ENCODE data around the gene LDLR. TPM values are rescaled to one million over a fixed set of nuclear protein-coding genes. Genes with fewer than 3 reads are reported as not detected.

LDLR gene
- polyA plus RNA-seq, 2 of the 4 experiments (the other 2 are of a cell fraction): 29.2 to 55.8 TPM

DNA sequence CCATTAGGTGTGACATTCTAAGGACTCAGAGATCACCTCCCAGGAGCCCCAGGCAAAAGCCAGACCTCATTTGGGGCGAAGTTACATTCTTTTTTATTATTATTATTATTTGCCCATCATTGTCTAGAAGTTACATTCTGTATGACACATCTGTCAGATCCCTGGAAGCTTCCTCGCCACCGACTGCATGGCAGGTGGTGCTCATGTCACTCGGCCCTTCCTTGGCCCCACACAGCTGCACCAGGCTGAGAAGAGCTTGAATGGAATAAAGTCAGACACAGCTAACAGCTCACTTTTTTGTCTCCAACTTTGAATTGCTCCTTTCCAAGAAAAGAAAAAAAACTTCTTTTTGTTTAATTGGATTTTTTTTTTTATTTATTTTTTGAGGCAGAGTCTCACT, 41.4 kb upstream of the LDLR start:
- no peak overlapping the region for H3K4me2 ChIP-seq
- H3K27ac ChIP-seq: no peak overlapping the region
- ChIA-PET CTCF (interaction anchor here (0.6 to 1.6 kb wide), 3 partner anchors 12 to 449 kb away, joined by 3 to 8 read pairs (median 4); no protein-coding TSS in a partner anchor), POLR2A (no interaction called here)
- no peak for TF ChIP-seq ZSCAN20 (CRISPR knock-in tag; IDR thresholded peaks at IDR 0.05)
- H3K9me3 ChIP-seq: no peaks in the 10 kb centered on the region
- DNase-seq (ENCODE audit: low read depth in 1 of 2, low spot score in 1 of 2) (no peak), FAIRE-seq (no peak), ATAC-seq (no peak)
- peaks cover 7% of the 10 kb centered on the region; the same call in 2 of the 3 replicates for H3K4me1 ChIP-seq
- no peak overlapping the region for H3K4me3 ChIP-seq
- 96% methylated on average over 4 of the region's 4 CpGs for WGBS (ENCODE audit: missing lambda C conversion rate)

DNA sequence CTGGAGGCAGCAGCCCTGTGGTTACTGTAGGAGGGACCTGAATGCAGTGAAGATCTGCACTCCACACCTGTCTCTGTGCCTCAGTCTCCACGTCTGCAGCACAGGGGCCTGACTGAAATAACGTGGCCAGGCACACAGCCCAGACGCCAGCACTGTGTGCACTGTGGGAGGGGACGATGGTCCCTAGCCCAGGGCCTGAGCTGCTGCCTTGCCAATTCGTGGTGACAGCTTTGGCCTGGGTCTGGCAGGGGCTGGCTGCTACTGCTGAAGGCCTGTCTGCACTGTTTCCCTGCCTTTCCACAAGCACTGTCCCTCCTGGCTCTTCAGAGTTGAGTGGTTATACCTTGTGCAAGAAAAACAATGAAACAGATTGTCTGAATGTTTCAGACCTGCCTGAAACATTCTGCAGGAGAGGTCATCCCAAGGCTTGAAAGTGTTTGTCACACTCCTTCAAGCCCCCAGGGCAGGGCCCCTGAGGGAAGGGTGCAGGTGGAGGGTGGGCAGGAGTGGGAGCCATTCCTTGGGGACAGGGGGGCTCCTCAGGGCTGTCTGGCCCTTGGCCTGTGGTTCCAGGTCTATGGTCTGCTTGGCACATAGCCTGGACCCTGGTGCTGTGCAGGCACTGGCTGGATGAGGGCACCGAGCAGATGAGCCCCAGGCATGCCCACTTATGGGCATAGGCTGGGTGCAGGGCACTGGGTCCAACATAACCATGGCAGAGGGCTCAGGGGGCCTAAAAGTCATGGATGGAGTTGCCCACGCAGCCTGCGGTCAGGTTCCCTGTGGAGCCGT, 38.7 kb upstream of the LDLR start:
- ChIA-PET CTCF (interaction anchor here (1.0 to 1.2 kb wide), 2 partner anchors 12 to 15 kb away, joined by 3 read pairs; no protein-coding TSS in a partner anchor), POLR2A (no interaction called here)
- WGBS (ENCODE audit: missing lambda C conversion rate): 92% methylated on average over 3 of the region's 9 CpGs
- no peak for DNase-seq (ENCODE audit: low read depth in 1 of 2, low spot score in 1 of 2)
- peaks cover 14% of the 10 kb centered on the region; the same call in 2 of the 3 replicates for H3K4me1 ChIP-seq
- H3K4me2 ChIP-seq: no peak overlapping the region
- TF ChIP-seq POLR2A (IDR thresholded peaks at IDR 0.05; ENCODE audit: low read length): no peak
- TF ChIP-seq, protein P1, sequence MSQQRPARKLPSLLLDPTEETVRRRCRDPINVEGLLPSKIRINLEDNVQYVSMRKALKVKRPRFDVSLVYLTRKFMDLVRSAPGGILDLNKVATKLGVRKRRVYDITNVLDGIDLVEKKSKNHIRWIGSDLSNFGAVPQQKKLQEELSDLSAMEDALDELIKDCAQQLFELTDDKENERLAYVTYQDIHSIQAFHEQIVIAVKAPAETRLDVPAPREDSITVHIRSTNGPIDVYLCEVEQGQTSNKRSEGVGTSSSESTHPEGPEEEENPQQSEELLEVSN (IDR thresholded peaks at IDR 0.05; ENCODE audit: borderline replicate concordance, low read depth): no peak
- TF ChIP-seq, protein P2, sequence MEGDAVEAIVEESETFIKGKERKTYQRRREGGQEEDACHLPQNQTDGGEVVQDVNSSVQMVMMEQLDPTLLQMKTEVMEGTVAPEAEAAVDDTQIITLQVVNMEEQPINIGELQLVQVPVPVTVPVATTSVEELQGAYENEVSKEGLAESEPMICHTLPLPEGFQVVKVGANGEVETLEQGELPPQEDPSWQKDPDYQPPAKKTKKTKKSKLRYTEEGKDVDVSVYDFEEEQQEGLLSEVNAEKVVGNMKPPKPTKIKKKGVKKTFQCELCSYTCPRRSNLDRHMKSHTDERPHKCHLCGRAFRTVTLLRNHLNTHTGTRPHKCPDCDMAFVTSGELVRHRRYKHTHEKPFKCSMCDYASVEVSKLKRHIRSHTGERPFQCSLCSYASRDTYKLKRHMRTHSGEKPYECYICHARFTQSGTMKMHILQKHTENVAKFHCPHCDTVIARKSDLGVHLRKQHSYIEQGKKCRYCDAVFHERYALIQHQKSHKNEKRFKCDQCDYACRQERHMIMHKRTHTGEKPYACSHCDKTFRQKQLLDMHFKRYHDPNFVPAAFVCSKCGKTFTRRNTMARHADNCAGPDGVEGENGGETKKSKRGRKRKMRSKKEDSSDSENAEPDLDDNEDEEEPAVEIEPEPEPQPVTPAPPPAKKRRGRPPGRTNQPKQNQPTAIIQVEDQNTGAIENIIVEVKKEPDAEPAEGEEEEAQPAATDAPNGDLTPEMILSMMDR (IDR thresholded peaks at IDR 0.05): no peak
- no peaks in the 10 kb centered on the region for H3K9me3 ChIP-seq
- no peak for FAIRE-seq
- H3K4me3 ChIP-seq: no peak overlapping the region
- ATAC-seq: no peak
- no peak overlapping the region for H3K27ac ChIP-seq

DNA sequence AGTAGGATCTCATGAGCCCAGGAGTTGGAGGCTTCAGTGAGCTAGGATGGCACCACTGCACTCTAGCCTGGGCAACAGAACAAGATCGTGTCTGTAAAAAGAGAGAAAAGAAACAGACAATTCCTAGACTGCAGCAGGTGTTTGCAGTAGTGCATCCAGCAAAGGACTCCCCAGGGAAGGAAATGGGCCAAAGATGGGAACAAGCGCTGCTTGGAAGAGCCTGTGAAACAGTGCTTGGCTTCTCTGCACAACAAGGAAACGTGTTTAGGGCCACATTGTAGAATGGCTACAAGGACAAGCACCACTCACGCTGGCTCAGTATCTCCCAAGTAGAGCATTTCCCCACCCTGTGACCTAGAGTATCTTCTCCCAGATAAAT, 35.5 kb upstream of the LDLR start:
- H3K27ac ChIP-seq: no peak overlapping the region
- H3K9me3 ChIP-seq: no peaks in the 10 kb centered on the region
- WGBS (ENCODE audit: missing lambda C conversion rate): 87% methylated on average over 4 of the region's 4 CpGs
- peaks cover 14% of the 10 kb centered on the region; the same call in 2 of the 3 replicates for H3K4me1 ChIP-seq
- no peak overlapping the region for H3K4me2 ChIP-seq
- DNase-seq (ENCODE audit: low read depth in 1 of 2, low spot score in 1 of 2) (no peak), FAIRE-seq (no peak), ATAC-seq (peak in 1 of 2 experiments; percentile 9; a peak in 1 of 6 replicates)
- no peak overlapping the region for H3K4me3 ChIP-seq
- POLR2A ChIA-PET: no interaction called here
- CTCF ChIA-PET: interaction anchor here (0.7 to 3.8 kb wide), 3 partner anchors 18 to 72 kb away, joined by 3 to 14 read pairs (median 3); no protein-coding TSS in a partner anchor
- TF ChIP-seq CBX8 (IDR thresholded peaks at IDR 0.05) (no peak), RARB (CRISPR knock-in tag; IDR thresholded peaks at IDR 0.05) (no peak), RNF2 (IDR thresholded peaks at IDR 0.05; ENCODE audit: borderline replicate concordance, low read depth) (no peak), RCOR1 (IDR thresholded peaks at IDR 0.05; ENCODE audit: low read depth, low read length) (no peak), POLR2A (IDR thresholded peaks at IDR 0.05; ENCODE audit: low read length) (no peak), CHD2 (IDR thresholded peaks at IDR 0.05; ENCODE audit: low read length, partially characterized antibody) (no peak), HOXB5 (CRISPR knock-in tag; IDR thresholded peaks at IDR 0.05) (no peak)
- TF ChIP-seq, protein P3, sequence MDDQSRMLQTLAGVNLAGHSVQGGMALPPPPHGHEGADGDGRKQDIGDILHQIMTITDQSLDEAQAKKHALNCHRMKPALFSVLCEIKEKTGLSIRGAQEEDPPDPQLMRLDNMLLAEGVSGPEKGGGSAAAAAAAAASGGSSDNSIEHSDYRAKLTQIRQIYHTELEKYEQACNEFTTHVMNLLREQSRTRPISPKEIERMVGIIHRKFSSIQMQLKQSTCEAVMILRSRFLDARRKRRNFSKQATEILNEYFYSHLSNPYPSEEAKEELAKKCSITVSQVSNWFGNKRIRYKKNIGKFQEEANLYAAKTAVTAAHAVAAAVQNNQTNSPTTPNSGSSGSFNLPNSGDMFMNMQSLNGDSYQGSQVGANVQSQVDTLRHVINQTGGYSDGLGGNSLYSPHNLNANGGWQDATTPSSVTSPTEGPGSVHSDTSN (IDR thresholded peaks at IDR 0.05): no peak

DNA sequence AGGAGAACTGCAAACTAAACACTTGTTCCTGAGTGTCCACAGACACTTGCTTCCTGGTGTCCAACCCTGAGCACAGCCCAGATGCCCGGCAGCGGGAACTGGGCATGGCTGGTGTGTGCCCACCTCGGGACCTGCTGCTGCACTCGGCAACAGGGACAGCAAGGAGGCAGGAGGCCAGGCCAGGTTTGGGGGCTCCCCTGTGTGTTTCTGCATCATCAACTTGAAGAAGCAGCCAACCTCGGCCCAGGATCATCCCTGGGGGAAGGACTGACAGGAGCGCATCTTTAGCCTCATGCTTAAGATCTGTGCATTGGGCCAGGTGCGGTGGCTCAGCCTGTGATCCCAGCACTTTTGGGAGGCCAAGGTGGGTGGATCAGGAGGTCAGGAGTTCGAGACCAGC, 35.1 kb upstream of the LDLR start:
- Histone ChIP-seq H3K4me3 (no peak overlapping the region), H3K4me2 (no peak overlapping the region), H3K9me3 (no peaks in the 10 kb centered on the region), H3K27ac (no peak overlapping the region), H3K4me1 (peaks cover 14% of the 10 kb centered on the region; the same call in 2 of the 3 replicates)
- FAIRE-seq (no peak), DNase-seq (ENCODE audit: low read depth in 1 of 2, low spot score in 1 of 2) (no peak), ATAC-seq (no peak)
- no peak for TF ChIP-seq TFCP2L1 (CRISPR knock-in tag; IDR thresholded peaks at IDR 0.05)
- no peak for TF ChIP-seq HOXB5 (CRISPR knock-in tag; IDR thresholded peaks at IDR 0.05)
- no peak for TF ChIP-seq MAZ (IDR thresholded peaks at IDR 0.05; ENCODE audit: borderline replicate concordance, low read depth, low read length)
- TF ChIP-seq, protein P4, sequence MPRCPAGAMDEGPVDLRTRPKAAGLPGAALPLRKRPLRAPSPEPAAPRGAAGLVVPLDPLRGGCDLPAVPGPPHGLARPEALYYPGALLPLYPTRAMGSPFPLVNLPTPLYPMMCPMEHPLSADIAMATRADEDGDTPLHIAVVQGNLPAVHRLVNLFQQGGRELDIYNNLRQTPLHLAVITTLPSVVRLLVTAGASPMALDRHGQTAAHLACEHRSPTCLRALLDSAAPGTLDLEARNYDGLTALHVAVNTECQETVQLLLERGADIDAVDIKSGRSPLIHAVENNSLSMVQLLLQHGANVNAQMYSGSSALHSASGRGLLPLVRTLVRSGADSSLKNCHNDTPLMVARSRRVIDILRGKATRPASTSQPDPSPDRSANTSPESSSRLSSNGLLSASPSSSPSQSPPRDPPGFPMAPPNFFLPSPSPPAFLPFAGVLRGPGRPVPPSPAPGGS (IDR thresholded peaks at IDR 0.05): no peak
- no peak for TF ChIP-seq JUNB (IDR thresholded peaks at IDR 0.05)
- no peak for TF ChIP-seq CEBPB (IDR thresholded peaks at IDR 0.05)
- no peak for TF ChIP-seq FOXS1 (CRISPR knock-in tag; IDR thresholded peaks at IDR 0.05)
- TF ChIP-seq HOXB13 (CRISPR knock-in tag; IDR thresholded peaks at IDR 0.05; ENCODE audit: low read depth): no peak
- TF ChIP-seq, protein P5, sequence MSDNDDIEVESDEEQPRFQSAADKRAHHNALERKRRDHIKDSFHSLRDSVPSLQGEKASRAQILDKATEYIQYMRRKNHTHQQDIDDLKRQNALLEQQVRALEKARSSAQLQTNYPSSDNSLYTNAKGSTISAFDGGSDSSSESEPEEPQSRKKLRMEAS (IDR thresholded peaks at IDR 0.05): no peak
- TF ChIP-seq, protein P1 (IDR thresholded peaks at IDR 0.05; ENCODE audit: borderline replicate concordance, low read depth): no peak
- 85% methylated on average over 3 of the region's 8 CpGs for WGBS (ENCODE audit: missing lambda C conversion rate)
- ChIA-PET POLR2A (no interaction called here), CTCF (interaction anchor here (3.8 kb wide), 1 partner anchor 19 kb away, joined by 14 read pairs; no protein-coding TSS in a partner anchor)
